GM12864 (cell line): ENCODE measurements around the gene KIF1C.
A peak's percentile ranks its signal among the peaks of the same experiment; 100 is the strongest.

Source experiments
- DNase-seq: peaks from one replicate; pipeline ENCODE4 v3.0.0-alpha.2; 2011; ENCODE audit warnings: low read depth
- H3K4me3 ChIP-seq: 2 replicates; pipeline ENCODE4 v1.5.1; 2011; ENCODE audit warnings: mild to moderate bottlenecking, low read depth, low read length, control low read depth
- CTCF ChIP-seq: IDR thresholded peaks from 2 replicates; pipeline ENCODE4 v1.5.1; 2011; ENCODE audit warnings: low read depth, mild to moderate bottlenecking, moderate library complexity, low read length, control low read depth, inconsistent platforms; ENCODE audit errors: missing control alignments

KIF1C gene

GRCh38 chr17:4951486-4951885 is 46.3 kb upstream of the KIF1C start:
- H3K4me3 ChIP-seq, result no peak overlapping the region
- DNase-seq, result no peak
- TF ChIP-seq CTCF, result no peak

- TF ChIP-seq CTCF, result no peak
Observed at GRCh38 chr17:4953451-4953961, 44.2 kb upstream of the KIF1C start.

GRCh38 chr17:4955091-4955490 is 42.7 kb upstream of the KIF1C start:
- no peak for TF ChIP-seq CTCF
- H3K4me3 ChIP-seq, result no peak overlapping the region
- DNase-seq, result no peak

More at GRCh38 chr17:4953451-4953961, 44.2 kb upstream of the KIF1C start:
- DNase-seq, result no peak
- H3K4me3 ChIP-seq, result no peak overlapping the region

- H3K4me3 ChIP-seq, result no peak overlapping the region
- no peak for DNase-seq
- TF ChIP-seq CTCF, result peak; percentile 54
Observed at GRCh38 chr17:4956493-4957061, 41.2 kb upstream of the KIF1C start.

DNA sequence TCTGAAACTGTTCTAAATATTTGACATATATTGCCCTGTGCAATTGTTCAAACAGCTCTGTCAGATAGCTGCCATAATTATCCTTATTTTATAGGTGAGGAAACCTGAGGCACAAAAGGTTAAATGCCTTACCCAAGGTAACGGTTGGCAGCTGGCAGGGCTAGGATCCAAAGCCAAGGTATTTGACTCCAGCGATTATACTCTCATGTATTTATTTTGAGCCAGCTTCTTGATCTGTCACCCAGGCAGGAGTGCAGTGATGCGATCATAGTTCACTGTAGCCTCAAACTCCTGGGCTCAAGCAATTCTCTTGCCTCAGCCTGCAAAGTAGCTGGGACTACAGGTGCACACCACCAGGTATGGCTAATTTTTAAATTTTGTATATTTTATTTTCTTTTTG is 39.6 kb upstream of the KIF1C start:
- H3K4me3 ChIP-seq, result no peak overlapping the region
- DNase-seq, result no peak
- TF ChIP-seq CTCF, result no peak

DNA sequence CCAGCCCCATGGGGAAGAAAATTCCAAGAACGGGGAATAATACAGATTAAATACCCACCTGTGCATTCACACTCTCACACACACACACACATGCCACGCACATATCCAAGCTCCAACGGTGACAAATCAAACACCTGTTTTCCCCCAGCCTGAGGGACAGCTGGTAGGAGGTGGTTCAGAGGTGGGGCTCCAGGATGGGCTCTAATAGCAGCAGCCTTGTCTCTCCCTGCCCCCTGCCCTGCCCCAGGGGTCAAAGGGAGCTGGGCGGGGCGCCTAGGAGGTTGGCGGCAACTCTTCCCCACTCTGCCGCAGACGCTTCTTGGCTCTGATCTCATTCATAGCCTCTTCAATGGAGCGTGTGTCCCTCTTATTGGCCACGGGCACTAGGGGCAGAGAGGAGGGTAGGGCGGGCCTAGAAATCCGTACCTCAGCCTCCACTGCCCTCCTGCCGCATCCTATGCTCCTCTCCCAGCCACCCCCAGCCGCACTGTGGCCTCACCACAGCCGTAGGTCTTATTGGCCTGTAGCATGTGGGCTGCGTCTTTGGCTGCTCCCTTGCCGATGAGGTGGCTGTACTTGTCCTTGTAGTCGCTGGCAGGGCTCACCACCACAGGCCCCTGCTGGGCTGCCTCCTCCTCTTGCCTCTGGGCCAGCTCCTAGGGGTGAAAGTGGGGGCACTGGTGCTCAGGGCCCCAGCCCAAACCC is 38.3 kb upstream of the KIF1C start:
- no peak for TF ChIP-seq CTCF
- no peak overlapping the region for H3K4me3 ChIP-seq
- DNase-seq, result no peak
